ENCODE data around the gene FOCAD. TPM values are rescaled to one million over a fixed set of nuclear protein-coding genes. Genes with fewer than 3 reads are reported as not detected.
"Not testable (repeated sequence)": the region's sequence is repeated elsewhere in the genome, so short reads cannot be mapped to it uniquely, and the experiment has no call there.

The FOCAD gene
- total RNA-seq, 1 donor from 2014 or later, result 38.4 TPM

DNA sequence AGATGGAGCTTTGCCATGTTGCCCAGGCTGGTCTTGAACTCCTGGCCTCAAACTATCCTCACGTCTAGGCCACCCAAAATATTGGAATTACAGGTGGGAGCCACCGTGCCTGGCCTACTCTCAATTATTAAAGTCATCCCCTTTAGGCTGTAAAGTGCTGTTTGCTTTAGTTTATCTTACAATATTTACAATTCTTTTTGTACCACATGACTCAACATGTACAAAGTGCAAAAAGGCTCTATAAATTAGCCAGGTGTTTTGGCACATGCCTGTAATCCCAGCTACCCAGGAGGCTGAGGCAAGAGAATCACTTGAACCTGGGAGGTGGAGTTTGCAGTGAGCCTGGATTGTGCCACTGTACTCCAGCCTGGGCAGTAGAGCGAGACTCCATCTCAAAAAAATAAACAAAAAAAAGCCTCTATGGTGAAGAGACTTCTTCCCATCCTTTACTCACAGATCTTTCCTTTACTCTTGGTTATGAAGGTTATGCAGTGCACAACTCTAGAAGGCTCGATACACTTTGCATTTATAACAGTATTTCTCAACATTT is 33.2 kb upstream of the FOCAD start:
- H3K4me3 Mint-ChIP-seq (ENCODE audit: unreplicated experiment), result no peak overlapping the region
- H3K9me3 Mint-ChIP-seq (ENCODE audit: unreplicated experiment), result peaks cover 8% of the 10 kb centered on the region
- no peaks in the 10 kb centered on the region for H3K4me1 Mint-ChIP-seq (ENCODE audit: unreplicated experiment)
- H3K27ac Mint-ChIP-seq (ENCODE audit: unreplicated experiment), result no peak overlapping the region
- TF ChIP-seq, protein P1, sequence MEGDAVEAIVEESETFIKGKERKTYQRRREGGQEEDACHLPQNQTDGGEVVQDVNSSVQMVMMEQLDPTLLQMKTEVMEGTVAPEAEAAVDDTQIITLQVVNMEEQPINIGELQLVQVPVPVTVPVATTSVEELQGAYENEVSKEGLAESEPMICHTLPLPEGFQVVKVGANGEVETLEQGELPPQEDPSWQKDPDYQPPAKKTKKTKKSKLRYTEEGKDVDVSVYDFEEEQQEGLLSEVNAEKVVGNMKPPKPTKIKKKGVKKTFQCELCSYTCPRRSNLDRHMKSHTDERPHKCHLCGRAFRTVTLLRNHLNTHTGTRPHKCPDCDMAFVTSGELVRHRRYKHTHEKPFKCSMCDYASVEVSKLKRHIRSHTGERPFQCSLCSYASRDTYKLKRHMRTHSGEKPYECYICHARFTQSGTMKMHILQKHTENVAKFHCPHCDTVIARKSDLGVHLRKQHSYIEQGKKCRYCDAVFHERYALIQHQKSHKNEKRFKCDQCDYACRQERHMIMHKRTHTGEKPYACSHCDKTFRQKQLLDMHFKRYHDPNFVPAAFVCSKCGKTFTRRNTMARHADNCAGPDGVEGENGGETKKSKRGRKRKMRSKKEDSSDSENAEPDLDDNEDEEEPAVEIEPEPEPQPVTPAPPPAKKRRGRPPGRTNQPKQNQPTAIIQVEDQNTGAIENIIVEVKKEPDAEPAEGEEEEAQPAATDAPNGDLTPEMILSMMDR (IDR thresholded peaks at IDR 0.05), result no peak
- H3K36me3 Mint-ChIP-seq (ENCODE audit: unreplicated experiment), result no peaks in the 10 kb centered on the region
- no peak for DNase-seq (ENCODE audit: extremely low spot score, unreplicated experiment)
- peaks cover 5% of the 10 kb centered on the region for H3K27me3 Mint-ChIP-seq (ENCODE audit: unreplicated experiment)

DNA sequence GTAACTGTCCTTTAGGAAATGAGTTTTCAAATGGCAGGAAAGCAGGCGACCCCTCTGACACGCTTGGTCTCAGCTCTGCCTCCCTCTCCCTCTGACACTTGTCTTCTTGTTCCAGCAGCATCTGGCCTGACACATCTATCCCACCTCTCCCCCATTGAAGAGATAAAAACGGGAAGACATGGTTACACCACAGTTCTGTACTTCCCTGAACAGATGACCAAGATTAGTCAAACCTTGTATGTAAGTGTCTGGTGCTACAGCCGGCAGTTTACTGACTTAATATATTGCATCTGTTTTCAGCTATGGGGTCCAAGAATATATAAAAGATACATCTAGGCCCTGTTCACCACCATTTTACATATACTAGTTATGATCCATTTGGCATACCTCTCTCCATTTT is 32.1 kb upstream of the FOCAD start:
- TF ChIP-seq, protein P1 (IDR thresholded peaks at IDR 0.05), result no peak
- no peak overlapping the region for H3K4me3 Mint-ChIP-seq (ENCODE audit: unreplicated experiment)
- no peak for DNase-seq (ENCODE audit: extremely low spot score, unreplicated experiment)
- H3K27ac Mint-ChIP-seq (ENCODE audit: unreplicated experiment), result no peak overlapping the region
- H3K9me3 Mint-ChIP-seq (ENCODE audit: unreplicated experiment), result peaks cover 8% of the 10 kb centered on the region
- H3K27me3 Mint-ChIP-seq (ENCODE audit: unreplicated experiment), result peaks cover 2% of the 10 kb centered on the region
- no peaks in the 10 kb centered on the region for H3K36me3 Mint-ChIP-seq (ENCODE audit: unreplicated experiment)
- H3K4me1 Mint-ChIP-seq (ENCODE audit: unreplicated experiment), result no peaks in the 10 kb centered on the region

DNA sequence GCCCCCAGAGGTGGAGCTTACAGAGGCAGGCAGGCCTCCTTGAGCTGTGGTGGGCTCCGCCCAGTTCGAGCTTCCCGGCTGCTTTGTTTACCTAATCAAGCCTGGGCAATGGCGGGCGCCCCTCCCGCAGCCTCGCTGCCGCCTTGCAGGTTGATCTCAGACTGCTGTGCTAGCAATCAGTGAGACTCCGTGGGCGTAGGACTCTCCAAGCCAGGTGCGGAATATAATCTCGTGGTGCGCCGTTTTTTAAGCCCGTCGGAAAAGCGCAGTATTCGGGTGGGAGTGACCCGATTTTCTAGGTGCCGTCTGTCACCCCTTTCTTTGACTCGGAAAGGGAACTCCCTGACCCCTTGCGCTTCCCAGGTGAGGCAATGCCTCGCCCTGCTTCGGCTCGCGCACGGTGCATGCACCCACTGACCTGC is 25.8 kb upstream of the FOCAD start:
- not testable (repeated sequence) for DNase-seq (ENCODE audit: extremely low spot score, unreplicated experiment); H3K4me1 Mint-ChIP-seq (ENCODE audit: unreplicated experiment); H3K4me3 Mint-ChIP-seq (ENCODE audit: unreplicated experiment); H3K36me3 Mint-ChIP-seq (ENCODE audit: unreplicated experiment); H3K9me3 Mint-ChIP-seq (ENCODE audit: unreplicated experiment); H3K27me3 Mint-ChIP-seq (ENCODE audit: unreplicated experiment)
- H3K27ac Mint-ChIP-seq (ENCODE audit: unreplicated experiment), result peak overlapping the region; percentile 84

DNA sequence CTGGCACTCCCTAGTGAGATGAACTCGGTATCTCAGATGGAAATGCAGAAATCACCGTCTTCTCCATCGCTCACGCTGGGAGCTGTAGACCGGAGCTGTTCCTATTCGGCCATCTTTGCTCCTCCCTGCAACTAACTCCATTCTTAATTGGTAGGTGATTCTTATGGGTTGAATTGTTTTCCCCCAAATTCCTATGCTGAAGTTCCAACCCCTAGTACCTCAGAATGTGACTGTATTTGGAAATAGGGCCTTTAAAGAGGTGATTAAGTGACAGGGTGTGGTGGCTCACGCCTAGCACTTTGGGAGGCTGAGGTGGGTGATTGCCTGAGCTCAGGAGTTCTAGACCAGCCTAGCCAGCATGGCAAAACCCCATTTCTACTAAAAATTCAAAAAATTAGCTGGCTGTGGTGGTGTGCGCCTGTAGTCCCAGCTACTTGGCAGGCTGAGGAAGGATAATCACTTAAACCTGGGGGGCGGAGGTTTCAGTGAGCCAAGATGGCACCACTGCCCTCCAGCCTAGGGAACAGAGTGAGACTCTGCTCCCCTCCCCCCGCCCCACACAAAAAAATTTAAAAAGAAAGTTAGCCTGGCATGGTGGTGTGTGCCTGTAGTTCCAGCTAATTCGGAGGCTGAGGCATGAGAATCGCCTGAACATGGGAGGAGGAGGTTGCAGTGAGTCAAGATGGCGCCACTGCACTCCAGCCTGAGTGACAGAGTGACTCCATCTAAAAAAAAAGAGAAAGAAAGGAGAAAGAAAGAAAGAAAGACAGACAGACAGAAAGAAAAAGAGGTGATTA is 25.2 kb upstream of the FOCAD start:
- DNase-seq (ENCODE audit: extremely low spot score, unreplicated experiment), result no peak
- Mint-ChIP-seq H3K4me1 (ENCODE audit: unreplicated experiment) (peaks cover 1% of the 10 kb centered on the region), H3K27me3 (ENCODE audit: unreplicated experiment) (no peaks in the 10 kb centered on the region), H3K9me3 (ENCODE audit: unreplicated experiment) (peaks cover 8% of the 10 kb centered on the region), H3K36me3 (ENCODE audit: unreplicated experiment) (no peaks in the 10 kb centered on the region), H3K4me3 (ENCODE audit: unreplicated experiment) (no peak overlapping the region), H3K27ac (ENCODE audit: unreplicated experiment) (peak overlapping the region; percentile 84)
- TF ChIP-seq, protein P1 (IDR thresholded peaks at IDR 0.05), result no peak

DNA sequence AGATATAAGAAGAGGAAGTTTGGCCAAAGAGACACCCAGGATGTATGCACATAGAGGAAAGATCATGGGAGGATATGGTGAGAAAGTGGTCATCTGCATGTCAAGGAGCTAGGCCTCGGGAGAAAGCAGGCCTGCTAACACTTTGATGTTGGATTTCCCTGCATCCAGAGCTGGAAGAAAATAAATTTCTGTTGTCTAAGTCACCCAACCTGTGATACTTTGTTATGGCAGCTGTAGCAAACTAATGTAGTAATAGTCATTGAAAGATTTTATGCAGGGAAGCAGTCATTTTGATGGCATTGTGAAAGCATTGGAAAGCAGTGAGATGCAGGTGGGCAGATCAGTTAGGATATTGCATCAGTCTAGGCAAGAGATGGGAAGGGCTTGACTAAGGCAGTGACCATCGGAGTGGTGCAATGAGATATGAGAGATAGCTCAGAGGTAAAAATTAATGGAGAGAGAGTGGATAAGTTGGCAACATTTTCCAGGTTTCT is 24.5 kb upstream of the FOCAD start:
- TF ChIP-seq, protein P1 (IDR thresholded peaks at IDR 0.05), result no peak
- Mint-ChIP-seq H3K4me1 (ENCODE audit: unreplicated experiment) (peaks cover 1% of the 10 kb centered on the region), H3K27me3 (ENCODE audit: unreplicated experiment) (no peaks in the 10 kb centered on the region), H3K36me3 (ENCODE audit: unreplicated experiment) (no peaks in the 10 kb centered on the region), H3K27ac (ENCODE audit: unreplicated experiment) (no peak overlapping the region), H3K4me3 (ENCODE audit: unreplicated experiment) (no peak overlapping the region), H3K9me3 (ENCODE audit: unreplicated experiment) (peaks cover 3% of the 10 kb centered on the region)
- DNase-seq (ENCODE audit: extremely low spot score, unreplicated experiment), result no peak

Measured in osteocyte (in vitro differentiated cells).